Breast epithelium (tissue), 4 donors: ENCODE data around the gene SLC8A3. TPM values are rescaled to one million over a fixed set of nuclear protein-coding genes. Genes with fewer than 3 reads are reported as not detected.

Experiments
- DNase-seq, 2 donors: peaks; one replicate each; pipeline ENCODE4 v3.0.0-alpha.2; 2019; ENCODE audit warnings: low spot score in 2 of 2
- H3K27ac ChIP-seq, 2 donors: fragments of 200-600 bp; sonication (generic) in 1 of 2; one replicate each; pipeline ENCODE4 v1.5.1; 2016 to 2019; ENCODE audit warnings: mild to moderate bottlenecking in 1 of 2
- H3K27me3 ChIP-seq, 2 donors: fragments of 200-600 bp; sonication (generic) in 1 of 2; one replicate each; pipeline versions ENCODE4 v1.5.1 to v1.6.0; 2017 to 2019; ENCODE audit warnings: control low read depth in 1 of 2, mild to moderate bottlenecking in 1 of 2
- H3K36me3 ChIP-seq: fragments of 200-600 bp; one replicate; pipeline ENCODE4 v1.5.1; 2019
- H3K4me1 ChIP-seq, 2 donors: fragments of 200-600 bp; sonication (generic); one replicate each; pipeline ENCODE4 v1.5.1; 2016 to 2019; ENCODE audit warnings: control low read depth in 1 of 2
- H3K4me3 ChIP-seq, 3 donors: fragments of 200-600 bp; sonication (generic); 1 replicate in 2 of 3; 2 replicates in 1 of 3; pipeline ENCODE4 v1.5.1; 2016 to 2019; ENCODE audit warnings: mild to moderate bottlenecking in 3 of 3, moderate library complexity in 2 of 3
- H3K9me3 ChIP-seq, 2 donors: fragments of 200-600 bp; sonication (generic) in 1 of 2; one replicate each; pipeline ENCODE4 v1.5.1; 2016 to 2019; ENCODE audit warnings: control low read depth in 1 of 2
- CTCF ChIP-seq, 3 donors: fragments of 450-650 bp; IDR thresholded peaks; one replicate each; pipeline ENCODE4 v1.5.1; 2016 to 2017; ENCODE audit warnings: antibody characterized with exemption in 3 of 3, mild to moderate bottlenecking in 3 of 3, moderate library complexity in 3 of 3
- POLR2A ChIP-seq: fragments of 450-650 bp; IDR thresholded peaks from one replicate; pipeline ENCODE4 v1.6.1; 2016; ENCODE audit warnings: antibody characterized with exemption, mild to moderate bottlenecking, moderate library complexity
- POLR2AphosphoS5 ChIP-seq, 3 donors: sonication (generic); formaldehyde crosslinking; IDR thresholded peaks; one replicate each; pipeline ENCODE4 v1.6.1; 2017; ENCODE audit warnings: antibody characterized with exemption in 3 of 3
- intact Hi-C: fragments of 100-400 bp; cut with DNase I; formaldehyde crosslinking; loops from one replicate; pipeline ENCODE4 v1.15.1; 2023; ENCODE audit warnings: low total_unique reads
- total RNA-seq, 3 donors: library from RNA; depleted of rRNA; stranded (reverse); fragments of >200 nt; gene quantifications; one replicate each; pipeline ENCODE4 v1.1.0, GENCODE V29; 2016

The SLC8A3 gene
- total RNA-seq, 3 donors from 2014 or later = 0.59 to 1.8 TPM; not detected in 1

DNA sequence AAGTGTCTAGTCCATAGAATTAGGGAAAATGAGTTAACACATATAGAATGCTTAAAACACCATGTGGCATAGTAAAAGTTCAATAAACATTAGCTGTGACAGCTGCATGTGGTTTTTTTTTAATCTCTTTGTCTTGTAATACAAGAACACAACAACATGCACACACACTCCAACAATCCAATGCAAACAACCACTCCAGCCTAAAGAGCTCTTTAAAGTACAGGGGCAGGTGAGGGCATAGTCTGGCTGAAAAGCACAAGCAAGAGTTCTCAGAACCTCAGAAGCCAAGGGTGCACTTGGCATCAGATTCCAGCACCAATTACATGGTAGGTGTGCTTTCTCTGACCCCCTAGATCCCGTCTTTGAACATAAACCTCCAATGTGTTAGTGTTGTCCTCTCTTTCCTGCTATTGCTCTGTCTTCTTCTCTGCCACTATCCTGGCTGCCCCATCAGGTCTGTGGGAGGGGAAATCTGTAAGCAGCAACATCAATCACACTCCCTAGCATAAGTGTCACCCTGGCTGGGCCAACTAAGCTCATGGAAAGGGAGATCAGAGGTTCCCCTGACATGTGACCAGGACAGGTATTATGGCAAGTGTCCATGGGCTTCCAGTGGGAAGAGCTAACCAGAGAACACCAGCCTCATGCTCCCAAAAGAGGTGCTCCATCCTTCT, 91.0 kb downstream of the SLC8A3 start:
- no peak for DNase-seq
- no peaks in the 10 kb centered on the region for H3K4me1 ChIP-seq
- H3K9me3 ChIP-seq = no peaks in the 10 kb centered on the region
- intact Hi-C loops = loop anchor here (5.0 kb wide), 1 partner anchor 965 kb away; no protein-coding TSS in a partner anchor
- no peak overlapping the region for H3K27ac ChIP-seq
- no peak overlapping the region for H3K4me3 ChIP-seq
- no peaks in the 10 kb centered on the region for H3K36me3 ChIP-seq
- peaks cover 0 to 49% of the 10 kb centered on the region in 2 donors for H3K27me3 ChIP-seq
- no peak for TF ChIP-seq CTCF (IDR thresholded peaks at IDR 0.05)
- no peak for TF ChIP-seq POLR2A
- no peak for TF ChIP-seq POLR2AphosphoS5 (IDR thresholded peaks at IDR 0.05)

- Histone ChIP-seq H3K36me3 (no peaks in the 10 kb centered on the region), H3K9me3 (no peaks in the 10 kb centered on the region), H3K4me1 (no peaks in the 10 kb centered on the region), H3K4me3 (no peak overlapping the region), H3K27ac (no peak overlapping the region), H3K27me3 (peaks cover 0 to 44% of the 10 kb centered on the region in 2 donors)
- DNase-seq = no peak
- intact Hi-C loops = loop anchor here (5.0 kb wide), 1 partner anchor 965 kb away; no protein-coding TSS in a partner anchor
- TF ChIP-seq CTCF (IDR thresholded peaks at IDR 0.05) = no peak
- no peak for TF ChIP-seq POLR2A
- no peak for TF ChIP-seq POLR2AphosphoS5 (IDR thresholded peaks at IDR 0.05)
Observed at GRCh38 chr14:70096866-70097265, 91.9 kb downstream of the SLC8A3 start.

GRCh38 chr14:70094631-70095030, 94.1 kb downstream of the SLC8A3 start:
- DNase-seq = no peak
- H3K4me1 ChIP-seq = no peaks in the 10 kb centered on the region
- no peak overlapping the region for H3K27ac ChIP-seq
- no peak for TF ChIP-seq POLR2A
- TF ChIP-seq POLR2AphosphoS5 (IDR thresholded peaks at IDR 0.05) = no peak
- no peak for TF ChIP-seq CTCF (IDR thresholded peaks at IDR 0.05)
- intact Hi-C loops = loop anchor here (5.0 kb wide), 1 partner anchor 968 kb away; no protein-coding TSS in a partner anchor
- H3K27me3 ChIP-seq = peaks cover 0 to 45% of the 10 kb centered on the region in 2 donors
- no peak overlapping the region for H3K4me3 ChIP-seq
- no peaks in the 10 kb centered on the region for H3K36me3 ChIP-seq
- H3K9me3 ChIP-seq = no peaks in the 10 kb centered on the region

GRCh38 chr14:70094106-70094505, 94.6 kb downstream of the SLC8A3 start:
- no peak overlapping the region for H3K4me3 ChIP-seq
- no peaks in the 10 kb centered on the region for H3K4me1 ChIP-seq
- intact Hi-C loops = no loop called here
- no peak for DNase-seq
- no peak overlapping the region for H3K27ac ChIP-seq
- peaks cover 0 to 40% of the 10 kb centered on the region in 2 donors for H3K27me3 ChIP-seq
- no peak for TF ChIP-seq CTCF (IDR thresholded peaks at IDR 0.05)
- no peaks in the 10 kb centered on the region for H3K9me3 ChIP-seq
- no peaks in the 10 kb centered on the region for H3K36me3 ChIP-seq

DNA sequence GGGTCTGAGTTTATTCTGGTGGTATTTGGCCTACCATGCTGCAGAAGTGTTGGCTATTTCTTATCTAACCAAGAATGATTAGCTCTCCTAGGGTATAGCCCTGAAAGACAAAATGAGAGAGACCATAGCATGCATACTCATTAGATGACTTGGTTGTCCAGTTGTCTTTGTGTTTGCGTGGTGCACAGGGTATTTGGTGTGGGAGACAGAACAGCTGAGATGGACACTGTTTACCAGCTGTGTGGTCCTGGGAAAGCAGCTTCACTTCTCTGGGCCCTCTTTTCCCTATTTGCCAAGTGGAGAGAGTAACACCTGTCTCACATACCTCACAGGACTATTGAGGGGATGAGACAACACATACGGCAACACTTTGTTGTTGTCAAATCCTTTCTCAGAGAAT, 95.6 kb downstream of the SLC8A3 start:
- DNase-seq = no peak
- Histone ChIP-seq H3K27ac (no peak overlapping the region), H3K4me1 (no peaks in the 10 kb centered on the region), H3K36me3 (no peaks in the 10 kb centered on the region), H3K4me3 (no peak overlapping the region), H3K27me3 (peaks cover 0 to 44% of the 10 kb centered on the region in 2 donors), H3K9me3 (no peaks in the 10 kb centered on the region)
- TF ChIP-seq POLR2AphosphoS5 (IDR thresholded peaks at IDR 0.05) (no peak), POLR2A (no peak), CTCF (IDR thresholded peaks at IDR 0.05) (no peak)
- intact Hi-C loops = no loop called here
